Hair follicle dermal papilla cell (primary cell): ENCODE measurements around the gene NOX3. TPM values are rescaled to one million over a fixed set of nuclear protein-coding genes. Genes with fewer than 3 reads are reported as not detected.

Source experiments
- total RNA-seq: library from RNA; depleted of rRNA; stranded (reverse); fragments of >200 nt; gene quantifications from 2 replicates; pipeline ENCODE4 v1.2.3, GENCODE V29; 2012

NOX3 gene, protein sequence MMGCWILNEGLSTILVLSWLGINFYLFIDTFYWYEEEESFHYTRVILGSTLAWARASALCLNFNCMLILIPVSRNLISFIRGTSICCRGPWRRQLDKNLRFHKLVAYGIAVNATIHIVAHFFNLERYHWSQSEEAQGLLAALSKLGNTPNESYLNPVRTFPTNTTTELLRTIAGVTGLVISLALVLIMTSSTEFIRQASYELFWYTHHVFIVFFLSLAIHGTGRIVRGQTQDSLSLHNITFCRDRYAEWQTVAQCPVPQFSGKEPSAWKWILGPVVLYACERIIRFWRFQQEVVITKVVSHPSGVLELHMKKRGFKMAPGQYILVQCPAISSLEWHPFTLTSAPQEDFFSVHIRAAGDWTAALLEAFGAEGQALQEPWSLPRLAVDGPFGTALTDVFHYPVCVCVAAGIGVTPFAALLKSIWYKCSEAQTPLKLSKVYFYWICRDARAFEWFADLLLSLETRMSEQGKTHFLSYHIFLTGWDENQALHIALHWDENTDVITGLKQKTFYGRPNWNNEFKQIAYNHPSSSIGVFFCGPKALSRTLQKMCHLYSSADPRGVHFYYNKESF
- total RNA-seq: not detected in 2 replicates

DNA sequence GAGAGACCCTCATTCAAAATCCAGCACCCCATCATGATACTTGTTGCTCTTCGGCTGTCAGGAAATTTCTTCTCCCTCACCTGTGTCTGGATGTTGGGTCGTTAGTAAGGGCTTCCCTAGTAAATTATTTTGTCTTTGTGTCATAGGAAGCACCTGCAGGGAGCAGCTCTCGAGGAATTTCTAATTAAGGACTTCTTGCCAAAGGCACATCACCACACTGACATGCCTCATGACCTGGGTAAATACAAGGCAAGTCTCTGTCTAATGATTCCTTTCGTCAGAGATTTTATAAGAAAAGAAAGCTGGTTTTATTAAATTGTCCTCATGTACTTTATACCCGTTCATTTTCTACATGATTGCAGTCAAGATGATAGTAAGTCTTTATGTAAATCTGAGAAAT lies at the start of gene NOX3:
NOX3 (minus strand) TSS at position 74 of the 400 bp plus-strand sequence; CDS start at position 35, 39 bp downstream.

Other genes starting within 250 kb of the NOX3 start
- not detected in 2 replicates for gene CLDN20, start 191.8 kb downstream of the NOX3 start, total RNA-seq
- 7.8 and 8.1 TPM in 2 replicates for gene TFB1M, start 141.4 kb downstream of the NOX3 start, total RNA-seq